Stimulated activated CD8-positive, alpha-beta memory T cell treated with anti-CD3 and anti-CD28 coated beads, Interleukin-7, amount 100 ng/mL, for 24 hours (primary cell): ENCODE results near the gene PHF11.

Source experiments
- DNase-seq: peaks from one replicate; pipeline ENCODE4 v3.0.0-alpha.2; 2020; ENCODE audit warnings: low read depth

The PHF11 gene

GRCh38 chr13:49498206-49498605 is 2.5 kb downstream of the PHF11 start:
- DNase-seq: no peak

- no peak for DNase-seq
Observed at GRCh38 chr13:49499889-49500660, 4.3 kb downstream of the PHF11 start.

- no peak for DNase-seq
Observed at GRCh38 chr13:49502954-49503353, 7.2 kb downstream of the PHF11 start.

- DNase-seq: no peak
Observed at GRCh38 chr13:49503951-49504350, 8.2 kb downstream of the PHF11 start.

- DNase-seq: no peak
Observed at GRCh38 chr13:49512578-49512977, 16.8 kb downstream of the PHF11 start.

GRCh38 chr13:49516467-49516866 is 20.7 kb downstream of the PHF11 start:
- DNase-seq: no peak

GRCh38 chr13:49517461-49517860 is 21.7 kb downstream of the PHF11 start:
- no peak for DNase-seq

- DNase-seq: no peak
Observed at GRCh38 chr13:49521224-49521623, 25.5 kb downstream of the PHF11 start.

- DNase-seq: no peak
Observed at GRCh38 chr13:49524740-49525501, 29.2 kb downstream of the PHF11 start.

GRCh38 chr13:49527123-49527522 is 31.4 kb downstream of the PHF11 start:
- no peak for DNase-seq

GRCh38 chr13:49528161-49528560 is 32.4 kb downstream of the PHF11 start:
- DNase-seq: no peak

GRCh38 chr13:49530457-49530856 is 34.7 kb downstream of the PHF11 start:
- no peak for DNase-seq

- DNase-seq: no peak
Observed at GRCh38 chr13:49532593-49532992, 36.8 kb downstream of the PHF11 start.

GRCh38 chr13:49533011-49533410 is 37.3 kb downstream of the PHF11 start:
- DNase-seq: no peak

- DNase-seq: no peak
Observed at GRCh38 chr13:49533591-49534269, 38.0 kb downstream of the PHF11 start.

GRCh38 chr13:49536144-49536873 is 40.6 kb downstream of the PHF11 start:
- no peak for DNase-seq

- DNase-seq: no peak
Observed at GRCh38 chr13:49538404-49538803, 42.7 kb downstream of the PHF11 start.

GRCh38 chr13:49539313-49539712 is 43.6 kb downstream of the PHF11 start:
- DNase-seq: no peak

GRCh38 chr13:49539746-49540145 is 44.0 kb downstream of the PHF11 start:
- DNase-seq: no peak

GRCh38 chr13:49540552-49540951 is 44.8 kb downstream of the PHF11 start:
- no peak for DNase-seq

- no peak for DNase-seq
Observed at GRCh38 chr13:49543656-49544055, 47.9 kb downstream of the PHF11 start.

- DNase-seq: no peak
Observed at GRCh38 chr13:49545661-49546060, 49.9 kb downstream of the PHF11 start.
